GM12878 (cell line): Measurements from ENCODE around the gene LBH. TPM values are rescaled to one million over a fixed set of nuclear protein-coding genes. Genes with fewer than 3 reads are reported as not detected.
A peak's percentile ranks its signal among the peaks of the same experiment; 100 is the strongest.

Experiments used
- CHD4 ChIP-seq: fragments of 200-600 bp; sonication (generic); IDR thresholded peaks from 2 replicates; pipeline ENCODE4 v1.6.1; 2016; ENCODE audit warnings: mild to moderate bottlenecking
- EED ChIP-seq: sonication (generic); IDR thresholded peaks from 2 replicates; pipeline ENCODE4 v1.6.1; 2016; ENCODE audit warnings: antibody characterized with exemption, low read depth
- EP300 ChIP-seq, 2 experiments: fragments of 150-350 bp in 1 of 2; IDR thresholded peaks; 2 replicates each; pipeline ENCODE4 v1.6.1; 2011 to 2012; ENCODE audit warnings: low read depth in 2 of 2, low read length in 2 of 2, borderline replicate concordance in 1 of 2, improper control_type of control experiment in 1 of 2, inconsistent platforms in 1 of 2; ENCODE audit not compliant: control insufficient read depth in 1 of 2
- GATAD2B ChIP-seq: fragments of 450-650 bp; conservative IDR thresholded peaks from 2 replicates; pipeline ENCODE4 v1.6.1; 2017; ENCODE audit warnings: low read depth, mild to moderate bottlenecking, moderate library complexity
- IKZF1 ChIP-seq: fragments of 450-650 bp; conservative IDR thresholded peaks from 2 replicates; pipeline ENCODE4 v1.6.1; 2017; ENCODE audit warnings: antibody characterized with exemption, mild to moderate bottlenecking
- IRF4 ChIP-seq: IDR thresholded peaks from 2 replicates; pipeline ENCODE4 v1.6.1; 2011; ENCODE audit warnings: low read depth, low read length
- ZNF24 ChIP-seq: fragments of 450-650 bp; IDR thresholded peaks from 2 replicates; pipeline ENCODE4 v1.6.1; 2017; ENCODE audit warnings: antibody characterized with exemption, mild to moderate bottlenecking
- polyA plus RNA-seq, 11 experiments: library from polyadenylated mRNA; depleted of rRNA in 4 of 11; unstranded in 6 of 11; stranded (reverse) in 5 of 11; fragments of >200 nt; fragmentation: Nextera tagmentation in 4 of 11; fragmentation: Illumina TruSeq in 1 of 11; extraction: Ambion mirVana in 4 of 11; extraction: Trizol in 1 of 11; gene quantifications; 1 replicate in 1 of 11; 2 replicates in 10 of 11; pipeline versions ENCODE4 v1.2.1 to v1.2.3, GENCODE V29; 2011 to 2016; ENCODE audit warnings: inconsistent platforms in 2 of 11, missing spikeins in 2 of 11, low read depth in 1 of 11
- total RNA-seq, 4 experiments: library from RNA; depleted of rRNA in 3 of 4; stranded (reverse); fragments of >200 nt in 3 of 4; fragmentation: Illumina TruSeq in 1 of 4; extraction: Trizol in 1 of 4; gene quantifications; 2 replicates each; pipeline versions ENCODE4 v1.2.1 to v1.2.3, GENCODE V29; 2013 to 2021
- TF ChIP-seq, protein P1 (sequence below): fragments of 450-650 bp; IDR thresholded peaks from 2 replicates; pipeline ENCODE4 v1.6.1; 2016; ENCODE audit warnings: mild to moderate bottlenecking, moderate library complexity, borderline replicate concordance
- TF ChIP-seq, protein P2 (sequence below): fragments of 450-650 bp; IDR thresholded peaks from 2 replicates; pipeline ENCODE4 v1.6.1; 2017; ENCODE audit warnings: low read depth, mild to moderate bottlenecking, moderate library complexity
- TF ChIP-seq, protein P3 (sequence below): fragments of 450-650 bp; IDR thresholded peaks from 2 replicates; pipeline ENCODE4 v1.6.1; 2017; ENCODE audit warnings: mild to moderate bottlenecking, moderate library complexity
- TF ChIP-seq, protein P4 (sequence below): fragments of 450-650 bp; IDR thresholded peaks from 2 replicates; pipeline ENCODE4 v1.6.1; 2016; ENCODE audit warnings: mild to moderate bottlenecking
- TF ChIP-seq, protein P5 (sequence below): IDR thresholded peaks from 2 replicates; pipeline ENCODE4 v1.6.1; 2012; ENCODE audit warnings: low read depth, low read length, improper control_type of control experiment
- TF ChIP-seq, protein P6 (sequence below): IDR thresholded peaks from 2 replicates; pipeline ENCODE4 v1.6.1; 2011; ENCODE audit warnings: low read depth, mild to moderate bottlenecking, low read length, moderate library complexity, borderline replicate concordance; ENCODE audit errors: extremely low read depth

The LBH gene
- total and polyA plus RNA-seq, 10 of the 15 experiments (the other 5 are each of a cell fraction or from before 2014, with no cell fraction given): 9.3 to 133 (median 34.1) TPM

DNA sequence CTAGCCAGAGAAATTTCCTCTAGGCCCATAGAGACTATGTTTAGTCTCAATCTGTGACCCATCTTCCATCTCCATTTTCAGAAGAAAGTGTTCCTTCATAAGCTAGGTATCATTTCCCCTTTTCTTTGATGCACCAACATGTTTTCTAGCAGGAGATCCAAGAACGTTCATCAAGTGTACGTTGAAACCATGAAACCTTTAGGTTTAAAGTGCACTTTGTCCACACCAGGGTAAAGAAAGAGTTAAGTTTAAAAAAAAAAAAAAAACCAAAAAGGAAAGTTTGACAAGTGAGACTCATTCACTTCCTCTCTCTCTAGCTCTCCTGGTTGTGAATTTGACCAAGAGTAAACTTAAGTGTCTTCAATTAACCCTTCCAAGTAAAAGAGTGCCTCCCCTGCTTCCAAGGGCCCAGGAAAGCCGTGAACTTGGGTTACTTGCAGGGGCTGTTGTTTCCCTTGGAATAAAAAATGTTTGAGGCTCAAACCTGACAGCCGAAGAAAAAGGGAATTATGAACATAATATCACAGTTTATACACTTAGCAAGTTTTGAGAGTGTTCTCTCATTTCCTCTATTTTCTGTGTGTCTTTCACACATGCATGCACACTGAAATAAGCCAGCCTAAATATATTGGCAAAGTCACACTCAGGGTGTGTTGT lies 56.7 kb downstream of the LBH start (continued):
- TF ChIP-seq, protein P1, sequence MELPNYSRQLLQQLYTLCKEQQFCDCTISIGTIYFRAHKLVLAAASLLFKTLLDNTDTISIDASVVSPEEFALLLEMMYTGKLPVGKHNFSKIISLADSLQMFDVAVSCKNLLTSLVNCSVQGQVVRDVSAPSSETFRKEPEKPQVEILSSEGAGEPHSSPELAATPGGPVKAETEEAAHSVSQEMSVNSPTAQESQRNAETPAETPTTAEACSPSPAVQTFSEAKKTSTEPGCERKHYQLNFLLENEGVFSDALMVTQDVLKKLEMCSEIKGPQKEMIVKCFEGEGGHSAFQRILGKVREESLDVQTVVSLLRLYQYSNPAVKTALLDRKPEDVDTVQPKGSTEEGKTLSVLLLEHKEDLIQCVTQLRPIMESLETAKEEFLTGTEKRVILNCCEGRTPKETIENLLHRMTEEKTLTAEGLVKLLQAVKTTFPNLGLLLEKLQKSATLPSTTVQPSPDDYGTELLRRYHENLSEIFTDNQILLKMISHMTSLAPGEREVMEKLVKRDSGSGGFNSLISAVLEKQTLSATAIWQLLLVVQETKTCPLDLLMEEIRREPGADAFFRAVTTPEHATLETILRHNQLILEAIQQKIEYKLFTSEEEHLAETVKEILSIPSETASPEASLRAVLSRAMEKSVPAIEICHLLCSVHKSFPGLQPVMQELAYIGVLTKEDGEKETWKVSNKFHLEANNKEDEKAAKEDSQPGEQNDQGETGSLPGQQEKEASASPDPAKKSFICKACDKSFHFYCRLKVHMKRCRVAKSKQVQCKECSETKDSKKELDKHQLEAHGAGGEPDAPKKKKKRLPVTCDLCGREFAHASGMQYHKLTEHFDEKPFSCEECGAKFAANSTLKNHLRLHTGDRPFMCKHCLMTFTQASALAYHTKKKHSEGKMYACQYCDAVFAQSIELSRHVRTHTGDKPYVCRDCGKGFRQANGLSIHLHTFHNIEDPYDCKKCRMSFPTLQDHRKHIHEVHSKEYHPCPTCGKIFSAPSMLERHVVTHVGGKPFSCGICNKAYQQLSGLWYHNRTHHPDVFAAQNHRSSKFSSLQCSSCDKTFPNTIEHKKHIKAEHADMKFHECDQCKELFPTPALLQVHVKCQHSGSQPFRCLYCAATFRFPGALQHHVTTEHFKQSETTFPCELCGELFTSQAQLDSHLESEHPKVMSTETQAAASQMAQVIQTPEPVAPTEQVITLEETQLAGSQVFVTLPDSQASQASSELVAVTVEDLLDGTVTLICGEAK: peak; percentile 26; the same call in 1 of the 2 replicates
- TF ChIP-seq, protein P2, sequence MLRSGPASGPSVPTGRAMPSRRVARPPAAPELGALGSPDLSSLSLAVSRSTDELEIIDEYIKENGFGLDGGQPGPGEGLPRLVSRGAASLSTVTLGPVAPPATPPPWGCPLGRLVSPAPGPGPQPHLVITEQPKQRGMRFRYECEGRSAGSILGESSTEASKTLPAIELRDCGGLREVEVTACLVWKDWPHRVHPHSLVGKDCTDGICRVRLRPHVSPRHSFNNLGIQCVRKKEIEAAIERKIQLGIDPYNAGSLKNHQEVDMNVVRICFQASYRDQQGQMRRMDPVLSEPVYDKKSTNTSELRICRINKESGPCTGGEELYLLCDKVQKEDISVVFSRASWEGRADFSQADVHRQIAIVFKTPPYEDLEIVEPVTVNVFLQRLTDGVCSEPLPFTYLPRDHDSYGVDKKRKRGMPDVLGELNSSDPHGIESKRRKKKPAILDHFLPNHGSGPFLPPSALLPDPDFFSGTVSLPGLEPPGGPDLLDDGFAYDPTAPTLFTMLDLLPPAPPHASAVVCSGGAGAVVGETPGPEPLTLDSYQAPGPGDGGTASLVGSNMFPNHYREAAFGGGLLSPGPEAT: peak; percentile 84
- TF ChIP-seq, protein P3, sequence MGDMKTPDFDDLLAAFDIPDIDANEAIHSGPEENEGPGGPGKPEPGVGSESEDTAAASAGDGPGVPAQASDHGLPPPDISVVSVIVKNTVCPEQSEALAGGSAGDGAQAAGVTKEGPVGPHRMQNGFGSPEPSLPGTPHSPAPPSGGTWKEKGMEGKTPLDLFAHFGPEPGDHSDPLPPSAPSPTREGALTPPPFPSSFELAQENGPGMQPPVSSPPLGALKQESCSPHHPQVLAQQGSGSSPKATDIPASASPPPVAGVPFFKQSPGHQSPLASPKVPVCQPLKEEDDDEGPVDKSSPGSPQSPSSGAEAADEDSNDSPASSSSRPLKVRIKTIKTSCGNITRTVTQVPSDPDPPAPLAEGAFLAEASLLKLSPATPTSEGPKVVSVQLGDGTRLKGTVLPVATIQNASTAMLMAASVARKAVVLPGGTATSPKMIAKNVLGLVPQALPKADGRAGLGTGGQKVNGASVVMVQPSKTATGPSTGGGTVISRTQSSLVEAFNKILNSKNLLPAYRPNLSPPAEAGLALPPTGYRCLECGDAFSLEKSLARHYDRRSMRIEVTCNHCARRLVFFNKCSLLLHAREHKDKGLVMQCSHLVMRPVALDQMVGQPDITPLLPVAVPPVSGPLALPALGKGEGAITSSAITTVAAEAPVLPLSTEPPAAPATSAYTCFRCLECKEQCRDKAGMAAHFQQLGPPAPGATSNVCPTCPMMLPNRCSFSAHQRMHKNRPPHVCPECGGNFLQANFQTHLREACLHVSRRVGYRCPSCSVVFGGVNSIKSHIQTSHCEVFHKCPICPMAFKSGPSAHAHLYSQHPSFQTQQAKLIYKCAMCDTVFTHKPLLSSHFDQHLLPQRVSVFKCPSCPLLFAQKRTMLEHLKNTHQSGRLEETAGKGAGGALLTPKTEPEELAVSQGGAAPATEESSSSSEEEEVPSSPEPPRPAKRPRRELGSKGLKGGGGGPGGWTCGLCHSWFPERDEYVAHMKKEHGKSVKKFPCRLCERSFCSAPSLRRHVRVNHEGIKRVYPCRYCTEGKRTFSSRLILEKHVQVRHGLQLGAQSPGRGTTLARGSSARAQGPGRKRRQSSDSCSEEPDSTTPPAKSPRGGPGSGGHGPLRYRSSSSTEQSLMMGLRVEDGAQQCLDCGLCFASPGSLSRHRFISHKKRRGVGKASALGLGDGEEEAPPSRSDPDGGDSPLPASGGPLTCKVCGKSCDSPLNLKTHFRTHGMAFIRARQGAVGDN: no peak
- TF ChIP-seq, protein P4, sequence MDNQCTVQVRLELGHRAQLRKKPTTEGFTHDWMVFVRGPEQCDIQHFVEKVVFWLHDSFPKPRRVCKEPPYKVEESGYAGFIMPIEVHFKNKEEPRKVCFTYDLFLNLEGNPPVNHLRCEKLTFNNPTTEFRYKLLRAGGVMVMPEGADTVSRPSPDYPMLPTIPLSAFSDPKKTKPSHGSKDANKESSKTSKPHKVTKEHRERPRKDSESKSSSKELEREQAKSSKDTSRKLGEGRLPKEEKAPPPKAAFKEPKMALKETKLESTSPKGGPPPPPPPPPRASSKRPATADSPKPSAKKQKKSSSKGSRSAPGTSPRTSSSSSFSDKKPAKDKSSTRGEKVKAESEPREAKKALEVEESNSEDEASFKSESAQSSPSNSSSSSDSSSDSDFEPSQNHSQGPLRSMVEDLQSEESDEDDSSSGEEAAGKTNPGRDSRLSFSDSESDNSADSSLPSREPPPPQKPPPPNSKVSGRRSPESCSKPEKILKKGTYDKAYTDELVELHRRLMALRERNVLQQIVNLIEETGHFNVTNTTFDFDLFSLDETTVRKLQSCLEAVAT: peak; percentile 31
- TF ChIP-seq GATAD2B (no peak), IRF4 (peak; percentile 69), CHD4 (no peak), EP300 (IDR thresholded peaks at IDR 0.05; ENCODE audit: borderline replicate concordance in 1 of 2, control insufficient read depth in 1 of 2, low read depth in 2 of 2, low read length in 2 of 2) (peak; percentile 21 to 43; a peak in 1 of 4 replicates), EED (no peak; the same call in 1 of the 2 replicates), ZNF24 (peak; percentile 7; the same call in 1 of the 2 replicates), IKZF1 (peak; percentile 85)
- TF ChIP-seq, protein P5, sequence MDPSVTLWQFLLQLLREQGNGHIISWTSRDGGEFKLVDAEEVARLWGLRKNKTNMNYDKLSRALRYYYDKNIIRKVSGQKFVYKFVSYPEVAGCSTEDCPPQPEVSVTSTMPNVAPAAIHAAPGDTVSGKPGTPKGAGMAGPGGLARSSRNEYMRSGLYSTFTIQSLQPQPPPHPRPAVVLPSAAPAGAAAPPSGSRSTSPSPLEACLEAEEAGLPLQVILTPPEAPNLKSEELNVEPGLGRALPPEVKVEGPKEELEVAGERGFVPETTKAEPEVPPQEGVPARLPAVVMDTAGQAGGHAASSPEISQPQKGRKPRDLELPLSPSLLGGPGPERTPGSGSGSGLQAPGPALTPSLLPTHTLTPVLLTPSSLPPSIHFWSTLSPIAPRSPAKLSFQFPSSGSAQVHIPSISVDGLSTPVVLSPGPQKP: no peak
- TF ChIP-seq, protein P6, sequence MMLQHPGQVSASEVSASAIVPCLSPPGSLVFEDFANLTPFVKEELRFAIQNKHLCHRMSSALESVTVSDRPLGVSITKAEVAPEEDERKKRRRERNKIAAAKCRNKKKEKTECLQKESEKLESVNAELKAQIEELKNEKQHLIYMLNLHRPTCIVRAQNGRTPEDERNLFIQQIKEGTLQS: no peak
